Kidney tubule cell (primary cell): ENCODE data around the gene STXBP6.
"Not testable (repeated sequence)": the region's sequence is repeated elsewhere in the genome, so short reads cannot be mapped to it uniquely, and the experiment has no call there.

Experiments
- DNase-seq: peaks from one replicate; pipeline ENCODE4 v3.0.0-alpha.2; 2018; ENCODE audit warnings: low spot score

The STXBP6 gene

DNA sequence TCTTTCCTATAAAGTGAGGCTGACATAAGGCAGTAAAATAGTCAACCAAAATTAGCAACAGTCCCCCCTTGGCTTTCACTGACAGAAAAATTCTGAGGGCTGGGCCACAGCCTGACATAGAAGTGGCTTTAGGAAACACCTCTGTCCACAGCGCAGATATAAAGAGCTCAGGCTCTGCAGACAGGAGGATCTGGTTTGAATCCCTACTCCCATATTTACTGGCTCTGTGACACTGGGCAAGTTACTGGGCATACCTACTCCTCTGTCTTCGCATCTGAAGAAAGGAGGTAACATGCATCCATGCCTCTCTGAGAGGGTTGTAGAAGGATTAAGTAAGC, 95.3 kb downstream of the STXBP6 start:
- DNase-seq, result no peak

- DNase-seq, result no peak
These were observed 95.8 kb downstream of the STXBP6 start for GRCh38 chr14:24954037-24954699.

- DNase-seq, result no peak
These were observed 96.9 kb downstream of the STXBP6 start for GRCh38 chr14:24952851-24953666.

GRCh38 chr14:24948261-24948847, 101.6 kb downstream of the STXBP6 start:
- no peak for DNase-seq

DNA sequence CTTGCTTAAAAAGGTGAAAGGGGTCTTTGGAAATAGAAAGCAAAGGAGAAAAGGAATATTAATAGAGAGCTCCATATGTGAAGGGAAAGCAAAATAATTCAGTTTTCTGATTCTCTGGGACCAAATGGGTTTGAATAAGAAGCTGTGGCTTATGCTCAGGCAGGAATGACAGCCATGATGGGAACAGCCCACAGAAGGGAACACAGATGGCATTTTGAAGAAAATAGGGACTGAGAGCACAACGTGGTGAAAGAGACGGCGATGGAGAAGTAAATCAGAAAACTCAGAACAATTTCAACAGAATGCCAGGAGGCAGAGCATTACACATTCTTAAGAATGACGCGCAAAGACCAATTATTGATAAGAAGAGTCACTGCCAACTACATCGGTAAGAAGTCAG, 102.8 kb downstream of the STXBP6 start:
- DNase-seq, result no peak

GRCh38 chr14:24944800-24945199, 105.1 kb downstream of the STXBP6 start:
- no peak for DNase-seq

DNA sequence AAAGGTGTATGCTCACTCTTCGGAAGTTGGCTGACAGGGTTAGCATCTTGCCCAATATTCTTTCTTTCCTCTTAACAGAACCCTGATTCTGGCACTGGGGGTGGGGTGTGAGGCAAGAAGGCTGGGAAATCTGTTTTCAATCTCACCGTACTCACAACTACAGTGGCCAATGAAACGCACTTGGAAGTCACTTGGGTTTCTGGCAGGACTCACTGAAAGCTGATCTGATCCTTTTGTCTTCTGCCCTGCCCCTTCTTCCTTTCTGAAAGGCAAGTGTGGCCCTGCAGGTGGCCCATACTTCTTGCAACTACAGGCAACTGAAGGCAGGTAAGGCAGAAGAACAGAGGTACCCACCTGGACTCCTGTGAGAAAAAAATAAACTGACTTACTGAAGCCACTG, 106.9 kb downstream of the STXBP6 start:
- DNase-seq, result no peak

GRCh38 chr14:24941719-24942118, 108.2 kb downstream of the STXBP6 start:
- no peak for DNase-seq

GRCh38 chr14:24940213-24940783, 109.6 kb downstream of the STXBP6 start:
- no peak for DNase-seq

GRCh38 chr14:24938593-24938992, 111.4 kb downstream of the STXBP6 start:
- no peak for DNase-seq

GRCh38 chr14:24937300-24937699, 112.6 kb downstream of the STXBP6 start:
- no peak for DNase-seq

DNA sequence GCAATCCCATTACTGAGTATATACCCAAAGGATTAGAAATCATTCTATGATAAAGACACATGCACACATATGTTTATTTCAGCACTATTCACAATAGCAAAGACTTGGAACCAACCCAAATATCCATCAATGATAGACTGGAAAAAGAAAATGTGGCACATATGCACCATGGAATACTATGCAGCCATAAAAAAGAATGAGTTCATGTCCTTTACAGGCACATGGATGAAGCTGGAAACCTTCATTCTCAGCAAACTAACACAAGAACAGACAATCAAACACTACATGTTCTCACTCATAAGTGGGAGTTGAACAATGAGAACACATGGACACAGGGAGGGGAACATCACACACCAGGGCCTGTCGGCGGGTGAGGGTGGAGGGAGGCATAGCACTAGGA, 113.2 kb downstream of the STXBP6 start:
- not testable (repeated sequence) for DNase-seq

- DNase-seq, result no peak
These were observed 114.2 kb downstream of the STXBP6 start for GRCh38 chr14:24935796-24936195.

DNA sequence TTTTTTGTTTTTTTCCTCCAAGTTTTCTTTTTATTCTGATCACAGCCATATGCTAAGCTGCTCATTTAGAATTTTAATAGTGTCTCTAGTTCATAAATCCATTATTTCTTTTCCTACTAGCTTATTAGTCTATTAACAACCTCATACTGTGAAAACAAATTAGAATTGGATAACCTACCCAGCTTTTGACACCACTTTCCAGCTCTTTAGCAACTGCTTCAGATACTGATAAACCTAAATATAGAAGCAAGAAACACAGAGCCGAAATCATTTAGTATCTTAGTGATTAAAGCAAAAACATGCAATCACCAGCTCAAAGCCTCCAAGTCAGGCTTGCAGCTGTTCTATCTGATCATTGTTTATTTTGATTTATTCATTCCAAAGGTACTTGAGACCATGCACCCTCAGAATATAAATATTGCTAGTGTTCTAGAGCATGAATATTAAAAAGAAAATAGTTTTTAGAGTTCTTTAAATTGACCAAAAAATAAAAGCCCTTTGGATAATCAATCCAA, 121.5 kb downstream of the STXBP6 start:
- DNase-seq, result no peak

DNA sequence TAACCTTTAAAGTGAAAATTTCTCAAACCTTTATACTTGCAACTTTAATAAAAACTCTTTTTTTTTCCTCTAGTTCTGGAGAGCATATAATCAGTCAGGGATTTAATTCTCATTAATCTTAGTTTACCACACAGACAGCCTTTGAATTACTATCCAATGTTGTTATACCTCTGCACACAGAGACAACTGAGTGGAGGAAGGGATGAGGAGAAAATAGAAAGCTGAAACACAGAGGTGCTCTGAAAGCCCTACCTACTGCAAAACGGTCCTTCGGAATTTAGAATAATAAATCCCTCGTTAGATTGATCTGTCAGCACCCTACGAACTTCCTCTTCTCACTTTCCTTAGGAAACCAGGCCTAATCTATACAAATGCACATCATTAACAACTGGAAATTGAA, 122.1 kb downstream of the STXBP6 start:
- DNase-seq, result no peak

DNA sequence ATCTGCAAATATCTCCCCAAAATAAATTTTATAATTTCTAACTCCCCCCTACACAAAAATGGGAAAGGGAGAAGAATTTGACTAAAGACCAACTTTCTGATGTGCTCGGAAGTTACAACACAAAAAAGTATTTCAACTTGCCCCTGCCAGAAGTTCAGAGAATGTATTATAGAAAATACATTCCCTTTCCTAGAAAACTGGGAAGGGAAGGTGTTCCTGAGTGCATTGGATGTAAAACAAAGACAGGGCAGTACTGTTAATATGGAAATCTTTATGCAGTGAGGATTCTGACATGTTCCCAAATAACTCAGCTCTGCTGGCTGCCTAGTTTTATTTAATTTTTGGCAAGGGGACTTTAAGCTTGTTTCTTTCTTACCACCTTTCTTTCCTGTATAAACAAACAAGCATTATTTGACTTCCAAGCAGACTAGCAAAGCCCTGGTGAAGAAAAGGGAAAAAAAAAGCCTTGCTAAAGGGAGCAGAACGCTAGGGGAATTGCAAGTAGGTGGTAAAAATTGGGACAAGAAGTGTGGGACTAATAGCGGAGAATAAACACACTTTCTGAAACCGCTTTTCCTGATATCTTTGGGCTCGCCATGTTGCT, 124.1 kb downstream of the STXBP6 start:
- no peak for DNase-seq

GRCh38 chr14:24924544-24924943, 125.4 kb downstream of the STXBP6 start:
- no peak for DNase-seq

DNA sequence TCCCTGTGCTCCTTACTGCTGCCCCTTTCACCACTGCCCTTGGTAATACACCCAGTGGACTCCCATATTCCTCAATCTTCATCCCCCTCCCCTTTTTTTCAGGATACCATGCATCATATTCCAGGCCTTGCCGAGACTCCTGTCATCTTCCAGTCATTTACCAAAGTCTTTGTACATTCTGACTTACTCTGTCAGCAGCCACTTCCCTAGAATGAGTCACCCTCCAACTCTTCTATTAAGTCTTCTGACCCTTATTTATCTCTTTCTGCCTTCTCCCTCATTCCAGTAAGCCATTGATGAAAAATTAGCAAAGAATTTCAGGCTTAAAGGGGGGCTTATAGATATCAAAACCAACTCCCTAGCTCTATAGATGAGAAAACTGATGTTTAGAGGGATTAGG, 128.0 kb downstream of the STXBP6 start:
- peak; percentile 65 for DNase-seq

- no peak for DNase-seq
These were observed 129.5 kb downstream of the STXBP6 start for GRCh38 chr14:24920265-24921075.

GRCh38 chr14:24918822-24919221, 131.1 kb downstream of the STXBP6 start:
- DNase-seq, result no peak

GRCh38 chr14:24915958-24916595, 133.9 kb downstream of the STXBP6 start:
- DNase-seq, result peak; percentile 20
